Trophoblast cell (in vitro differentiated cells and primary cell): ENCODE measurements around the gene DAAM1.

Source experiments
- DNase-seq, 2 donors: peaks; one replicate each; pipeline ENCODE4 v3.0.0-alpha.2; 2016
- H2AFZ ChIP-seq: 2 replicates; pipeline ENCODE4 v1.6.1; 2013; ENCODE audit warnings: low read length, moderate library complexity, mild to moderate bottlenecking; ENCODE audit not compliant: insufficient read depth, poor library complexity
- H2AK5ac ChIP-seq: 2 replicates; pipeline ENCODE4 v1.6.1; 2013; ENCODE audit warnings: mild to moderate bottlenecking, low read length
- H2BK120ac ChIP-seq: 2 replicates; pipeline ENCODE4 v1.6.1; 2013; ENCODE audit warnings: low read length, mild to moderate bottlenecking, moderate library complexity; ENCODE audit not compliant: insufficient read depth, poor library complexity
- H2BK12ac ChIP-seq: 2 replicates; pipeline ENCODE4 v1.6.1; 2013; ENCODE audit warnings: mild to moderate bottlenecking, low read length, moderate library complexity
- H2BK5ac ChIP-seq: 2 replicates; pipeline ENCODE4 v1.6.1; 2013; ENCODE audit warnings: low read length, low read depth, moderate library complexity, mild to moderate bottlenecking; ENCODE audit not compliant: poor library complexity
- H3K14ac ChIP-seq: 2 replicates; pipeline ENCODE4 v1.6.1; 2013; ENCODE audit warnings: mild to moderate bottlenecking, low read length
- H3K18ac ChIP-seq: 2 replicates; pipeline ENCODE4 v1.6.1; 2013; ENCODE audit warnings: mild to moderate bottlenecking, low read length
- H3K23ac ChIP-seq: 2 replicates; pipeline ENCODE4 v1.6.1; 2013; ENCODE audit warnings: low read length
- H3K27ac ChIP-seq: 2 replicates; pipeline ENCODE4 v1.5.1; 2013; ENCODE audit warnings: low read depth, mild to moderate bottlenecking, inconsistent platforms, low read length, moderate library complexity
- H3K27me3 ChIP-seq: 2 replicates; pipeline ENCODE4 v1.6.1; 2013; ENCODE audit warnings: inconsistent platforms, mild to moderate bottlenecking, low read length, moderate library complexity; ENCODE audit not compliant: insufficient read depth
- H3K36me3 ChIP-seq, 2 experiments: 1 replicate in 1 of 2; 2 replicates in 1 of 2; pipeline ENCODE4 v1.6.1; 2013; ENCODE audit warnings: low read length in 2 of 2, mild to moderate bottlenecking in 2 of 2, moderate library complexity in 1 of 2; ENCODE audit not compliant: insufficient read depth in 2 of 2, control insufficient read depth in 1 of 2
- H3K4ac ChIP-seq: 2 replicates; pipeline ENCODE4 v1.6.1; 2013; ENCODE audit warnings: low read depth, mild to moderate bottlenecking, low read length, moderate library complexity
- H3K4me1 ChIP-seq, 2 experiments: 1 replicate in 1 of 2; 2 replicates in 1 of 2; pipeline ENCODE4 v1.6.1; 2013; ENCODE audit warnings: low read length in 2 of 2, mild to moderate bottlenecking in 2 of 2, moderate library complexity in 1 of 2; ENCODE audit not compliant: insufficient read depth in 2 of 2, control insufficient read depth in 1 of 2
- H3K4me2 ChIP-seq: 2 replicates; pipeline ENCODE4 v1.6.1; 2013; ENCODE audit warnings: inconsistent platforms, mild to moderate bottlenecking, low read length, moderate library complexity
- H3K4me3 ChIP-seq: 2 replicates; pipeline ENCODE4 v1.5.1; 2013; ENCODE audit warnings: mild to moderate bottlenecking, low read depth, low read length, inconsistent platforms
- H3K79me1 ChIP-seq: one replicate; pipeline ENCODE4 v1.6.1; 2013; ENCODE audit warnings: low read length
- H3K79me2 ChIP-seq: 2 replicates; pipeline ENCODE4 v1.6.1; 2013; ENCODE audit warnings: low read length, mild to moderate bottlenecking; ENCODE audit not compliant: control insufficient read depth, insufficient read depth, poor library complexity
- H3K9ac ChIP-seq: 2 replicates; pipeline ENCODE4 v1.6.1; 2013; ENCODE audit warnings: mild to moderate bottlenecking, low read length
- H3K9me3 ChIP-seq: 2 replicates; pipeline ENCODE4 v1.6.1; 2013; ENCODE audit warnings: low read depth, mild to moderate bottlenecking, control low read depth, inconsistent platforms, low read length; ENCODE audit not compliant: insufficient read depth
- H4K12ac ChIP-seq: 2 replicates; pipeline ENCODE4 v1.6.1; 2013; ENCODE audit warnings: low read depth, mild to moderate bottlenecking, low read length, moderate library complexity
- H4K8ac ChIP-seq: 2 replicates; pipeline ENCODE4 v1.6.1; 2013; ENCODE audit warnings: low read depth, mild to moderate bottlenecking, low read length, moderate library complexity
- H4K91ac ChIP-seq: one replicate; pipeline ENCODE4 v1.6.1; 2013; ENCODE audit warnings: low read depth, mild to moderate bottlenecking, low read length, moderate library complexity
- WGBS: extraction: QIAGEN DNeasy Blood & Tissue Kit; methylation state at CpG from one replicate; pipeline ENCODE4 v1.1.7; 2013; ENCODE audit warnings: missing lambda C conversion rate; ENCODE audit not compliant: insufficient read length, insufficient coverage; ENCODE audit errors: extremely low coverage; 5-methylcytosine and 5-hydroxymethylcytosine counted together

Gene DAAM1

DNA sequence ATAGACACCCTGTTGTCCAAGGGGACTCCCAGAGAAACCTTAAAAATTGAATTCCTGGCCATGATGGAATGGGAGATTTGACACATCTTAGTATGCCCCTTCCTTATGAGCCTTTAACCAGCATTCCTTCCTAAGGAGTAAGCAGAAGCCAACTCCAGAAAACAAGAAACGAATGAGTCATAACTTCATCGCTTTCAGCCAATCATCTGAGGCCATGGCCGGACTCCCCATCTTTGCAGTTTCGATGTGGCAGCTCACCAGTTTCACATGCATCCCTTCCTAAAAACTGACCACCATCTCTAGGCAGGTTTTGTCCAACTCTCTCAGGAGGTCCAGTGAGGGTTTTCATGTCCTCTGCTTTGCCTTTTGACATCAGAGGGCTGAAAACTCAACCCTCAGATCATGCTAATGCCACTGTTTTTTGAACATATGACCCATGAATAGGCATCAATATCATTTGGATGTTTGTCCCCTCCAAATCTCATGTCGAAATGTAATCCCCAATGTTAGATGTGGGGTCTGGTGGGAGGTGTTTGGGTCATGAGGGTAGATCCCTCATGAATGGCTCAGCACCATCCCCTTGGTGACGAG is 19.9 kb downstream of the DAAM1 start:
- Histone ChIP-seq H4K12ac (no peak overlapping the region), H3K4me1 (no peaks in the 10 kb centered on the region), H3K4me2 (no peak overlapping the region), H3K23ac (no peak overlapping the region), H3K27ac (no peak overlapping the region), H3K14ac (no peak overlapping the region), H4K8ac (no peak overlapping the region), H3K27me3 (no peaks in the 10 kb centered on the region), H3K4ac (no peak overlapping the region), H3K36me3 (no peaks in the 10 kb centered on the region), H3K9me3 (no peaks in the 10 kb centered on the region), H2BK5ac (no peak overlapping the region), H2AFZ (no peak overlapping the region), H3K79me1 (peaks cover 1% of the 10 kb centered on the region), H3K18ac (no peak overlapping the region), H3K79me2 (no peaks in the 10 kb centered on the region), H2AK5ac (no peak overlapping the region), H3K4me3 (no peak overlapping the region), H2BK120ac (no peak overlapping the region), H4K91ac (no peak overlapping the region), H2BK12ac (no peak overlapping the region), H3K9ac (no peak overlapping the region)
- no CpG with 5 or more reads among the region's 6 CpGs for WGBS
- peak in 1 of 2 donors; percentile 47 for DNase-seq

GRCh38 chr14:59208954-59209353 is 20.5 kb downstream of the DAAM1 start:
- H3K27ac ChIP-seq: no peak overlapping the region
- H4K12ac ChIP-seq: no peak overlapping the region
- H3K4me2 ChIP-seq: no peak overlapping the region
- H3K9ac ChIP-seq: no peak overlapping the region
- no peak overlapping the region for H2BK120ac ChIP-seq
- H2BK5ac ChIP-seq: no peak overlapping the region
- no peak overlapping the region for H2BK12ac ChIP-seq
- H2AFZ ChIP-seq: no peak overlapping the region
- no peak overlapping the region for H3K23ac ChIP-seq
- DNase-seq: no peak
- H4K91ac ChIP-seq: no peak overlapping the region
- H3K18ac ChIP-seq: no peak overlapping the region
- H3K4ac ChIP-seq: no peak overlapping the region
- peaks cover 1% of the 10 kb centered on the region for H3K79me1 ChIP-seq
- no peaks in the 10 kb centered on the region for H3K27me3 ChIP-seq
- H4K8ac ChIP-seq: no peak overlapping the region
- no peaks in the 10 kb centered on the region for H3K4me1 ChIP-seq
- no peak overlapping the region for H3K4me3 ChIP-seq
- H2AK5ac ChIP-seq: no peak overlapping the region
- H3K14ac ChIP-seq: no peak overlapping the region
- H3K36me3 ChIP-seq: no peaks in the 10 kb centered on the region
- no peaks in the 10 kb centered on the region for H3K9me3 ChIP-seq
- H3K79me2 ChIP-seq: no peaks in the 10 kb centered on the region
- no CpG with 5 or more reads among the region's 1 CpG for WGBS

DNA sequence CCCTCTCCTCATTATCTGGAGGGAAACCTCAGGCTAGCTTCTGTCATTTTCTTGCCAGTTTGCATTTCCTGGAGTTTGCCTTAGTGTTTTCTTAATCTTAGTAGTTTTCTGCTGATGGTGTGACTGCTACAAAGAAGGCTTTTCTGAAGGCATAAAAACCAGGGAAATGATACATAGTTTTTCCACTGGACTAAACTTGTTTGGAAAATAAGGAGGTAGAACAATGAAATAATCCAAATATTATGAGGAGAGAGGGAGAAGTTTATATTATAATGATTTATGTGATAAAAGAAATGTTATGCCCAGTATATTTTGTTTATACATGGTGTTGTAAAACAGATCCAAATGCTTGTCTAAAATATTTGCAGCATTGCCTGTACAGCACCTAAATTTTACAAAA is 22.2 kb downstream of the DAAM1 start:
- H3K27ac ChIP-seq: no peak overlapping the region
- no peak overlapping the region for H3K14ac ChIP-seq
- no peak overlapping the region for H4K12ac ChIP-seq
- no peaks in the 10 kb centered on the region for H3K27me3 ChIP-seq
- H4K8ac ChIP-seq: no peak overlapping the region
- H2BK5ac ChIP-seq: no peak overlapping the region
- H3K4ac ChIP-seq: no peak overlapping the region
- H3K23ac ChIP-seq: no peak overlapping the region
- H2AFZ ChIP-seq: no peak overlapping the region
- H2AK5ac ChIP-seq: no peak overlapping the region
- no peak overlapping the region for H3K4me3 ChIP-seq
- H3K79me1 ChIP-seq: peaks cover 1% of the 10 kb centered on the region
- no peak overlapping the region for H3K4me2 ChIP-seq
- no peaks in the 10 kb centered on the region for H3K79me2 ChIP-seq
- H3K9me3 ChIP-seq: no peaks in the 10 kb centered on the region
- peaks cover 2 to 4% of the 10 kb centered on the region in 2 experiments for H3K4me1 ChIP-seq
- no peak for DNase-seq
- H3K9ac ChIP-seq: no peak overlapping the region
- H3K18ac ChIP-seq: no peak overlapping the region
- H4K91ac ChIP-seq: no peak overlapping the region
- H2BK12ac ChIP-seq: no peak overlapping the region
- no peaks in the 10 kb centered on the region for H3K36me3 ChIP-seq
- H2BK120ac ChIP-seq: no peak overlapping the region

DNA sequence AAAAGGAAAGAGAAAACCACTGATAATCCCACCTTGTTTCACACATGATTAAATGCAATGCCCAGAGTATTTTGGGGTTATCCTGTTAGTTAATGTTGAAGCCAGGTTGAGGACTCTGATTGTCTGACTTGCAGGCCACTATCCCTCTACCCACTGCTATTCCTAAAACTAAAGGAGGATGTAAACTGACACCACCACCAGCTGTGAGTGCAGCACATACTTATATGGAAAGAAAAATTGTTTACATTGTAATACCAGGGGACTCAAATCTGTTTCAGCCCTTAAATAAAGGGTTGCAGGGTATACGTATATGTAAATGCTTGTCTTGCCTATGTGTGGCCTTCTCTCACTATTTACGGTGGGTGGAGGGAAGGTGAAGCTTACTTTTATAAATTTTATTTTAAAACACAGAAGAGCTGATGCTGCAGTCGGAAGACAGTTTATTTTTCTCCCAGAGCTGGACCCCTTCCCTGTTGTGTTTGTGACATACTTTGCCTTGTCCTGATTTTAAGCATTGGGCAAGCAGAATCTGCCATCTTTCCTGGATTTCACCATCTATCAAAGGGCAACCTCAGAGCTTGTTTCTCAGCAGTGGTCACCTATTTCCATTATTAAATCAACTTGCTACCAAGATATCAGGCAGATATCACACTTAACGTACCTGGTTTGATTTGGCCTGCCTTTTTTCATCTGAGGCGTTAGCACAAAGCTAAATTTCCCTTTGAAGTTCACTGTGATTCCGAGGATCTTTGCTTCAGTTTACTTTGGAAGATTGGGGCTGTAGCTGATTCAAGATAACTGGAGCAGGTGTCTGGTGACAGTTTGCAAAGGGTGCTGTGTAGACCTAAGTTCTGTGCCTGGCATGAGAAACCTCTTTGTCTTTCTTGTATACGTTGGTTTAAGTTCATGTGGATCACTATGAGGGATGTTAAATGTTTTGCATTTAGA is 25.2 kb downstream of the DAAM1 start:
- no peak overlapping the region for H3K4me2 ChIP-seq
- H3K9me3 ChIP-seq: no peaks in the 10 kb centered on the region

More for the DNA sequence above, 25.2 kb downstream of the DAAM1 start:
- no peak overlapping the region for H3K18ac ChIP-seq
- H4K12ac ChIP-seq: no peak overlapping the region
- no peak overlapping the region for H2BK5ac ChIP-seq
- peaks cover 1% of the 10 kb centered on the region for H3K79me1 ChIP-seq
- no peak overlapping the region for H3K4ac ChIP-seq
- no peak overlapping the region for H2BK120ac ChIP-seq
- H3K79me2 ChIP-seq: peaks cover 2% of the 10 kb centered on the region
- no peak overlapping the region for H4K8ac ChIP-seq
- peaks cover 4 to 9% of the 10 kb centered on the region in 2 experiments for H3K4me1 ChIP-seq
- H2AK5ac ChIP-seq: no peak overlapping the region
- no peak overlapping the region for H3K14ac ChIP-seq
- H3K27ac ChIP-seq: no peak overlapping the region
- no peak overlapping the region for H2BK12ac ChIP-seq
- no peak overlapping the region for H3K4me3 ChIP-seq
- H3K27me3 ChIP-seq: no peaks in the 10 kb centered on the region
- WGBS: no CpG with 5 or more reads among the region's 7 CpGs
- no peaks in the 10 kb centered on the region for H3K36me3 ChIP-seq
- no peak overlapping the region for H3K9ac ChIP-seq
- H3K23ac ChIP-seq: no peak overlapping the region
- no peak overlapping the region for H2AFZ ChIP-seq
- H4K91ac ChIP-seq: no peak overlapping the region
- no peak for DNase-seq
